Measurements from ENCODE around the gene REELD1.

Gene REELD1

GRCh38 chr4:146212781-146213180 lies 1.6 kb upstream of the REELD1 start:
- no peak for DNase-seq (ENCODE audit: low read depth)
- no peak overlapping the region for H3K4me3 ChIP-seq (replicated peaks; ENCODE audit: low read depth, low read length)
- no peak for TF ChIP-seq CTCF (IDR thresholded peaks at IDR 0.05; ENCODE audit: low read length, missing control alignments)

- DNase-seq (ENCODE audit: low read depth): peak; percentile 61
- no peak for TF ChIP-seq CTCF (IDR thresholded peaks at IDR 0.05; ENCODE audit: low read length, missing control alignments)
- H3K4me3 ChIP-seq (replicated peaks; ENCODE audit: low read depth, low read length): no peak overlapping the region
Measured at GRCh38 chr4:146222313-146222712, 8.0 kb downstream of the REELD1 start.

GRCh38 chr4:146224326-146224966 lies 10.1 kb downstream of the REELD1 start:
- H3K4me3 ChIP-seq (replicated peaks; ENCODE audit: low read depth, low read length): no peak overlapping the region
- no peak for TF ChIP-seq CTCF (IDR thresholded peaks at IDR 0.05; ENCODE audit: low read length, missing control alignments)
- DNase-seq (ENCODE audit: low read depth): peak; percentile 62

GRCh38 chr4:146229406-146229805 lies 15.1 kb downstream of the REELD1 start:
- no peak for DNase-seq (ENCODE audit: low read depth)
- no peak for TF ChIP-seq CTCF (IDR thresholded peaks at IDR 0.05; ENCODE audit: low read length, missing control alignments)
- H3K4me3 ChIP-seq (replicated peaks; ENCODE audit: low read depth, low read length): no peak overlapping the region

GRCh38 chr4:146232131-146232722 lies 17.9 kb downstream of the REELD1 start:
- no peak for TF ChIP-seq CTCF (IDR thresholded peaks at IDR 0.05; ENCODE audit: low read length, missing control alignments)
- DNase-seq (ENCODE audit: low read depth): no peak
- no peak overlapping the region for H3K4me3 ChIP-seq (replicated peaks; ENCODE audit: low read depth, low read length)

GRCh38 chr4:146235654-146236177 lies 21.4 kb downstream of the REELD1 start:
- H3K4me3 ChIP-seq (replicated peaks; ENCODE audit: low read depth, low read length): no peak overlapping the region
- no peak for TF ChIP-seq CTCF (IDR thresholded peaks at IDR 0.05; ENCODE audit: low read length, missing control alignments)
- no peak for DNase-seq (ENCODE audit: low read depth)

- no peak for DNase-seq (ENCODE audit: low read depth)
- no peak for TF ChIP-seq CTCF (IDR thresholded peaks at IDR 0.05; ENCODE audit: low read length, missing control alignments)
Measured at GRCh38 chr4:146236216-146236615, 21.9 kb downstream of the REELD1 start.

More at GRCh38 chr4:146236216-146236615, 21.9 kb downstream of the REELD1 start:
- H3K4me3 ChIP-seq (replicated peaks; ENCODE audit: low read depth, low read length): no peak overlapping the region

Data from fibroblast of pulmonary artery (primary cell).